Measurements from ENCODE around the gene IP6K2. TPM values are rescaled to one million over a fixed set of nuclear protein-coding genes. Genes with fewer than 3 reads are reported as not detected.

The IP6K2 gene
- total and polyA plus RNA-seq, 12 donors: 44.9 to 185 (median 106) TPM

DNA sequence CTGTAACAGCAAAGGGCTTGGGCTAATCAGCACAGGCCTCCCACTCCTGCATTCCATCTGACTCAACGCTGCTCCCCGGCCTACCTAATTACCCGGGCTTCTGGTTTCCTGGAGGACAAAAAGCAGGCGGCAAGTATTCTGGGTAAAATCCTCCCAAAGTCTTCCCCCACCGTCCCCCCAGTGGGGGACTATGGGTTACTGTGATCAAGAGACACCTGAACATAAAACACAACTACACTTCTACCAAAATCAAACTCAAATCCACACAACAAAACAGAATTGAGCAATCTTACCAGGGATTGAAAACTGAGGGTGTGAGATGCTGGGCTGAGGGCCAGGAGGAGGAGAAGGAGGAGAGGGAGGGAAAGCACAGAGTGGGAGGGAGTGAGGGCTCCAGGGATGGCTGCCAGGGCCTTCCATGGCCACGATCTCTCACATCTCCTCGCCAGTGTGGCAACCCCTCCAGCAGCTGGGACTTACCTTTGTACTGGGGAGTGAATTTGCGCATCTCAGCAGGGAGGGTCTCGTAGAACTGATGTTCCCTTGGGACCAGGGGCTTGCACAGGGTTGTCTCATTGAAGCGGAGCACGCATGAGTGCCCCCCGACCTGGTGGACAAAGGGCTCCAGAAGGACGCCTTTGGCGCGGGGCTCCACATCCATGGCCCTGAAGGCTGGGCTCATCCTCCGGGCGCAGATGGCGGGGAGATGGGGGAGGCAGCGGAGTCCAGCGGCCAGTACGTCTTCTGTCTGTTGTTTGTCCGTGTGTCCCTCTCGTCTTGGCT, 22.2 kb downstream of the IP6K2 start:
- WGBS, 4 donors: 32 to 48% (median 44%) methylated on average over 13 to 23 of the region's 23 CpGs
- intact Hi-C loops (cut with DNase I): no loop called here
- TF ChIP-seq POLR2A (IDR thresholded peaks at IDR 0.05): no peak
- TF ChIP-seq, protein P1, sequence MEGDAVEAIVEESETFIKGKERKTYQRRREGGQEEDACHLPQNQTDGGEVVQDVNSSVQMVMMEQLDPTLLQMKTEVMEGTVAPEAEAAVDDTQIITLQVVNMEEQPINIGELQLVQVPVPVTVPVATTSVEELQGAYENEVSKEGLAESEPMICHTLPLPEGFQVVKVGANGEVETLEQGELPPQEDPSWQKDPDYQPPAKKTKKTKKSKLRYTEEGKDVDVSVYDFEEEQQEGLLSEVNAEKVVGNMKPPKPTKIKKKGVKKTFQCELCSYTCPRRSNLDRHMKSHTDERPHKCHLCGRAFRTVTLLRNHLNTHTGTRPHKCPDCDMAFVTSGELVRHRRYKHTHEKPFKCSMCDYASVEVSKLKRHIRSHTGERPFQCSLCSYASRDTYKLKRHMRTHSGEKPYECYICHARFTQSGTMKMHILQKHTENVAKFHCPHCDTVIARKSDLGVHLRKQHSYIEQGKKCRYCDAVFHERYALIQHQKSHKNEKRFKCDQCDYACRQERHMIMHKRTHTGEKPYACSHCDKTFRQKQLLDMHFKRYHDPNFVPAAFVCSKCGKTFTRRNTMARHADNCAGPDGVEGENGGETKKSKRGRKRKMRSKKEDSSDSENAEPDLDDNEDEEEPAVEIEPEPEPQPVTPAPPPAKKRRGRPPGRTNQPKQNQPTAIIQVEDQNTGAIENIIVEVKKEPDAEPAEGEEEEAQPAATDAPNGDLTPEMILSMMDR (IDR thresholded peaks at IDR 0.05): no peak
- peak overlapping the region in 4 of 5 donors; percentile 27 to 89 (median 74) for H3K27ac ChIP-seq
- H3K4me3 ChIP-seq: peak overlapping the region in 1 of 4 donors; percentile 34
- DNase-seq: peak; percentile 80 to 94 (median 92)
- no peaks in the 10 kb centered on the region for H3K27me3 ChIP-seq
- no peaks in the 10 kb centered on the region for H3K9me3 ChIP-seq (replicated peaks in 1 of 3)
- peaks cover 0 to 82% of the 10 kb centered on the region in 2 donors for H3K36me3 ChIP-seq (replicated peaks in 1 of 2)
- peaks cover 18 to 55% of the 10 kb centered on the region in 2 donors for H3K4me1 ChIP-seq (replicated peaks in 1 of 2)

DNA sequence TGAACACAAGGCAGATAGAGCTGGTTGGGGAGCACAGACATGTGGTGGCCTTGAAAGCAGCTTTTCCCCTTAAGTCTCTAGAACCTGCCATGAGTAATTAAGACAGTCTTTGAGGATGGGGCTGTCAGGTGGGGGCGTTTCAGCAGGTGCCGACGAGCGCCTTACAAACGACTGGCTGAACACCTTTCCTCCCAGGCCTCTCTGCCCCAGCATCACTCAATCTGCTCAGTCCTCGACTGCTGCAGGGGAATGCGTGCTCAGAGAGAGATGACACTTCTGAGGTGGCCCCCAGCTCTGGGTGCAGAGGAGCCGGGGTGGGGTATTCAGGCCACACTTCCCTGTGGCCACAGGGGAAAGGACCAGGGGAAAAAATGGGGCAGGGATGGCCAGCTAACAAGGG, 23.2 kb downstream of the IP6K2 start:
- Histone ChIP-seq H3K9me3 (replicated peaks in 1 of 3) (no peaks in the 10 kb centered on the region), H3K4me1 (replicated peaks in 1 of 2) (peaks cover 18 to 46% of the 10 kb centered on the region in 2 donors), H3K27me3 (no peaks in the 10 kb centered on the region), H3K4me3 (peak overlapping the region in 1 of 4 donors; percentile 34), H3K27ac (peak overlapping the region in 4 of 5 donors; percentile 27 to 89 (median 74)), H3K36me3 (replicated peaks in 1 of 2) (peaks cover 0 to 82% of the 10 kb centered on the region in 2 donors)
- no peak for TF ChIP-seq POLR2A (IDR thresholded peaks at IDR 0.05)
- TF ChIP-seq, protein P1 (IDR thresholded peaks at IDR 0.05): no peak
- WGBS, 4 donors: 66 to 83% (median 73%) methylated on average over 2 to 8 of the region's 8 CpGs
- no peak for DNase-seq
- intact Hi-C loops (cut with DNase I): no loop called here

DNA sequence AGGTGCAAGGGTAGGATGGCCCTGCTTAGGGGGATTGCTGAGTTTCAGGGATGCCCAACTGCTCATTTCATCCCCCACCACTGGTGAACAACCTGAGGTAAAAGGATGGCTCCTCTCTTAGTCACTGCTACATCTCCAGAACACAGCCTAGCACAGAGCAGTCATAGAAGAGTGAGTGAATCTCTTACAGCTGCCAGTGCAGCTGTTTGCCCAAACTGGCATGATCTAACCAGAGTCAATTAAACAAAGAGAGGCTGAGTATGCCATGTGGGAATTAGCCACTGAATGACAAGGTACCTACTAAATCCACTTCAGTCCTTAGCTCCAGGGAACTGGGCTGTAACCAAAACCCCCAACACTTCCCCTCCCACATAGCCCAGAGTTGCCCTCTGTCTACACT, 24.5 kb downstream of the IP6K2 start:
- TF ChIP-seq, protein P1 (IDR thresholded peaks at IDR 0.05): no peak
- TF ChIP-seq POLR2A (IDR thresholded peaks at IDR 0.05): no peak
- H3K27ac ChIP-seq: peak overlapping the region in 2 of 5 donors; percentile 23 to 84
- H3K27me3 ChIP-seq: no peaks in the 10 kb centered on the region
- no peak for DNase-seq
- H3K4me1 ChIP-seq (replicated peaks in 1 of 2): peaks cover 18 to 47% of the 10 kb centered on the region in 2 donors
- no peaks in the 10 kb centered on the region for H3K9me3 ChIP-seq (replicated peaks in 1 of 3)
- intact Hi-C loops (cut with DNase I): no loop called here
- H3K4me3 ChIP-seq: no peak overlapping the region
- H3K36me3 ChIP-seq (replicated peaks in 1 of 2): peaks cover 0 to 83% of the 10 kb centered on the region in 2 donors

DNA sequence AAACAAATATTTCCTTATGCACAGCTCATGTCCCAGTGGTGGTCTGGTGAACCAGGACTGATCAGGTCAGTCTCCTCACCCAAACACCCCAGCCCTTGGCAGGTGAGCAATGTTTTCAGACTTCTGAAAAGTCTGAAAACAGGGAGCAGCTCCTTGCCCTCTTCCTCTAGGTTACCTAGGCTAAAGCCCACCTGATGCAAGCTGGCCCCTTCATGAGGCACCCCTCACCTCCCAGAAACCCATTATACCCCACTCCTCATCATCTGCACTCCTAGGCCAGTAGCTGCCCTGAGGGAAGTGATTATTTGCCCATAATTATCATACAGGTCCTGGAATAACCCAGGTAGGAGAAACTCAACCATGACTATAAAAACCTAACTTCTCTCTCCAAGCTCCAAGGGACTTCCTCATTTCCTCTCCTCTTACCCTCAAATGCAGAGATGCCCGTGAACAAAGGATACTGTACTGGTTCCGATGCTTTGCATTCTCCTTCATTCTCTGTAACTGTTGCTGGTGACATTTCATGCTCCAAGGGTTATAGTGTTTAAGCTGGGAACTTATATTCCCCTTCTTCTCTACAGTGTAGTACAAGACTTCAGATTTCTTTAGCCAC, 26.1 kb downstream of the IP6K2 start:
- DNase-seq: no peak
- peaks cover 18 to 51% of the 10 kb centered on the region in 2 donors for H3K4me1 ChIP-seq (replicated peaks in 1 of 2)
- peak overlapping the region in 1 of 5 donors; percentile 34 for H3K27ac ChIP-seq
- no peaks in the 10 kb centered on the region for H3K27me3 ChIP-seq
- intact Hi-C loops (cut with DNase I): no loop called here
- no peaks in the 10 kb centered on the region for H3K9me3 ChIP-seq (replicated peaks in 1 of 3)
- H3K36me3 ChIP-seq (replicated peaks in 1 of 2): peaks cover 0 to 83% of the 10 kb centered on the region in 2 donors
- WGBS, 4 donors: 85 to 87% (median 87%) methylated on average over 2 of the region's 2 CpGs
- TF ChIP-seq, protein P1 (IDR thresholded peaks at IDR 0.05): no peak
- no peak for TF ChIP-seq POLR2A (IDR thresholded peaks at IDR 0.05)
- H3K4me3 ChIP-seq: no peak overlapping the region
